Endothelial cell of umbilical vein (primary cell): ENCODE measurements around the gene UBE3D. TPM values are rescaled to one million over a fixed set of nuclear protein-coding genes. Genes with fewer than 3 reads are reported as not detected.

Experiments used
- BruUV-seq: library from RNA; stranded (reverse); fragments of 400-500 nt; replicated peaks from 2 replicates; lab custom pipeline; 2021; lab: Mats Ljungman, UMichigan
- CTCF ChIA-PET: fragments of 300-600, 350-600 bp; sonication (Branson Sonifier 250); formaldehyde crosslinking; loops from one replicate; lab custom pipeline; 2021; ENCODE audit warnings: antibody characterized with exemption, inconsistent platforms; lab: Charles Lee
- POLR2A ChIA-PET: fragments of 300-600, 350-600 bp; sonication (Branson Sonifier 250); formaldehyde crosslinking; loops from one replicate; lab custom pipeline; 2021; ENCODE audit warnings: antibody characterized with exemption, inconsistent platforms; lab: Charles Lee
- DNase-seq: peaks from one replicate; pipeline ENCODE4 v3.0.0-alpha.2; 2011; ENCODE audit warnings: low read depth, low spot score
- FAIRE-seq: peaks from 2 replicates; lab custom pipeline; 2011; peaks lifted over from hg19 to GRCh38; lab: Jason Lieb, UNC
- H2AFZ ChIP-seq: 2 replicates; pipeline ENCODE4 v1.6.0; 2012; ENCODE audit warnings: low read depth, low read length, control low read depth, inconsistent platforms
- H3K27ac ChIP-seq: 2 replicates; pipeline ENCODE4 v1.5.1; 2011; ENCODE audit warnings: low read depth, mild to moderate bottlenecking, control low read depth, low read length, moderate library complexity; ENCODE audit not compliant: insufficient read depth
- H3K27me3 ChIP-seq, 2 experiments: 2 replicates each; pipeline versions ENCODE4 v1.6.0 to v1.6.1; 2011; ENCODE audit warnings: low read length in 2 of 2, mixed read lengths in 1 of 2; ENCODE audit not compliant: control insufficient read depth in 2 of 2, insufficient read depth in 2 of 2
- H3K36me3 ChIP-seq, 2 experiments: 2 replicates in 1 of 2; 3 replicates in 1 of 2; pipeline ENCODE4 v1.5.1; 2011; ENCODE audit warnings: low read length in 2 of 2, mild to moderate bottlenecking in 1 of 2, moderate library complexity in 1 of 2; ENCODE audit not compliant: control insufficient read depth in 2 of 2, insufficient read depth in 2 of 2; ENCODE audit errors: extremely low read depth in 1 of 2
- H3K4me1 ChIP-seq: 3 replicates; pipeline ENCODE4 v1.5.1; 2011; ENCODE audit warnings: mild to moderate bottlenecking, low read length; ENCODE audit not compliant: control insufficient read depth, insufficient read depth; ENCODE audit errors: extremely low read depth
- H3K4me2 ChIP-seq: 2 replicates; pipeline ENCODE4 v1.6.1; 2011; ENCODE audit warnings: low read length, control low read depth, mixed read lengths; ENCODE audit not compliant: insufficient read depth
- H3K4me3 ChIP-seq, 3 experiments: fragments of 200-600 bp in 1 of 3; sonication (generic), shearing (Covaris generic) in 1 of 3; replicated peaks in 1 of 3; 2 replicates each; pipeline ENCODE4 v1.5.1; 2011 to 2016; ENCODE audit warnings: control low read depth in 3 of 3, low read length in 3 of 3, mild to moderate bottlenecking in 2 of 3, inconsistent platforms in 1 of 3, low read depth in 1 of 3, moderate library complexity in 1 of 3; ENCODE audit not compliant: insufficient read depth in 1 of 3
- H3K79me2 ChIP-seq: 2 replicates; pipeline ENCODE4 v1.6.0; 2012; ENCODE audit warnings: low read length, inconsistent platforms; ENCODE audit not compliant: control insufficient read depth, insufficient read depth
- H3K9ac ChIP-seq: replicated peaks from 2 replicates; pipeline ENCODE3; 2011; ENCODE audit warnings: low read length, control low read depth; ENCODE audit not compliant: insufficient read depth; ENCODE audit errors: extremely low read depth
- H3K9me1 ChIP-seq: replicated peaks from 3 replicates; pipeline ENCODE4 v1.6.0; 2011; ENCODE audit warnings: mild to moderate bottlenecking, low read length; ENCODE audit not compliant: control insufficient read depth, insufficient read depth; ENCODE audit errors: extremely low read depth
- H3K9me3 ChIP-seq: replicated peaks from 2 replicates; pipeline ENCODE4 v1.5.1; 2012; ENCODE audit warnings: low read length, inconsistent platforms; ENCODE audit not compliant: control insufficient read depth, insufficient read depth
- H4K20me1 ChIP-seq: replicated peaks from 2 replicates; pipeline ENCODE3; 2011; ENCODE audit warnings: mild to moderate bottlenecking, low read length; ENCODE audit not compliant: control insufficient read depth, insufficient read depth; ENCODE audit errors: extremely low read depth
- EZH2 ChIP-seq: IDR thresholded peaks from 2 replicates; pipeline ENCODE4 v1.6.1; 2012; ENCODE audit warnings: borderline replicate concordance, low read depth, mild to moderate bottlenecking, moderate library complexity, low read length, inconsistent platforms; ENCODE audit not compliant: severe bottlenecking
- FOS ChIP-seq: IDR thresholded peaks from 2 replicates; pipeline ENCODE4 v1.6.1; 2011; ENCODE audit warnings: mild to moderate bottlenecking, low read length, moderate library complexity, borderline replicate concordance; ENCODE audit not compliant: insufficient read depth
- GATA2 ChIP-seq: IDR thresholded peaks from 2 replicates; pipeline ENCODE4 v1.7.0; 2011; ENCODE audit warnings: low read depth, mild to moderate bottlenecking, moderate library complexity, mixed read lengths, low read length; ENCODE audit not compliant: insufficient read length, insufficient read depth
- JUN ChIP-seq: IDR thresholded peaks from 2 replicates; pipeline ENCODE4 v1.6.1; 2011; ENCODE audit warnings: borderline replicate concordance, low read depth; ENCODE audit not compliant: insufficient read length, insufficient read depth
- MAX ChIP-seq: IDR thresholded peaks from 2 replicates; pipeline ENCODE4 v1.6.1; 2011; ENCODE audit not compliant: insufficient read depth, insufficient read length
- MYC ChIP-seq: IDR thresholded peaks from one replicate; pipeline ENCODE4 v1.6.1; 2011; ENCODE audit warnings: mild to moderate bottlenecking, low read depth, low read length
- POLR2A ChIP-seq: IDR thresholded peaks from 2 replicates; pipeline ENCODE4 v1.6.1; 2012; ENCODE audit warnings: low read depth, mild to moderate bottlenecking, control low read depth, low read length
- POLR2AphosphoS5 ChIP-seq: IDR thresholded peaks from 2 replicates; pipeline ENCODE4 v1.6.1; 2012; ENCODE audit warnings: low read depth, mild to moderate bottlenecking, control low read depth, low read length, moderate library complexity; ENCODE audit not compliant: insufficient read depth
- dilution Hi-C: fragments of 300-500 bp; cut with MboI; formaldehyde crosslinking; loops from one replicate; pipeline ENCODE4 v1.15.0; 2019; ENCODE audit warnings: low sequenced_read_pairs; ENCODE audit not compliant: extremely low pct_ligation_motif_present
- intact Hi-C: fragments of 100-400 bp; cut with micrococcal nuclease; formaldehyde crosslinking; loops from one replicate; pipeline ENCODE4 v1.10.0; 2022
- polyA plus RNA-seq, 4 experiments: library from polyadenylated mRNA; depleted of rRNA in 3 of 4; stranded (reverse) in 3 of 4; unstranded in 1 of 4; fragments of >200 nt; gene quantifications; 2 replicates each; pipeline versions ENCODE4 v1.2.1 to v1.2.3, GENCODE V29; 2011 to 2012; ENCODE audit warnings: missing spikeins in 1 of 4
- total RNA-seq: library from RNA; stranded (reverse); gene quantifications from 2 replicates; pipeline ENCODE4 v1.2.3, GENCODE V29; 2021
- TF ChIP-seq, protein P1 (sequence below), 2 donors: IDR thresholded peaks; 1 replicate in 1 of 2; 2 replicates in 1 of 2; pipeline ENCODE4 v1.5.1; 2011; ENCODE audit warnings: low read length in 2 of 2, mild to moderate bottlenecking in 2 of 2, moderate library complexity in 2 of 2, control low read depth in 1 of 2, inconsistent platforms in 1 of 2, low read depth in 1 of 2; ENCODE audit not compliant: insufficient read depth in 1 of 2; ENCODE audit errors: extremely low read depth in 1 of 2

Gene UBE3D
- total and polyA plus RNA-seq, 2 donors (not counting 3 experiments of a cell fraction or from before 2014, with no cell fraction given) = 1.9 to 6.2 TPM

GRCh38 chr6:82957868-82958245 lies 107.8 kb downstream of the UBE3D start:
- Histone ChIP-seq H3K9me1 (no peaks in the 10 kb centered on the region), H3K9ac (no peak overlapping the region), H3K4me3 (no peak overlapping the region), H2AFZ (no peak overlapping the region), H3K4me2 (no peak overlapping the region), H3K4me1 (no peaks in the 10 kb centered on the region), H3K36me3 (peaks cover 0 to 2% of the 10 kb centered on the region in 2 experiments), H3K79me2 (no peaks in the 10 kb centered on the region), H3K27me3 (no peaks in the 10 kb centered on the region), H3K9me3 (no peaks in the 10 kb centered on the region), H3K27ac (no peak overlapping the region), H4K20me1 (no peaks in the 10 kb centered on the region)
- dilution Hi-C loops = no loop called here
- BruUV-seq = no TSS peak
- FAIRE-seq = no peak
- ChIA-PET CTCF (no interaction called here), POLR2A (no interaction called here)
- TF ChIP-seq EZH2 = no peak
- no peak for TF ChIP-seq POLR2AphosphoS5
- TF ChIP-seq POLR2A = no peak
- TF ChIP-seq MYC = no peak
- TF ChIP-seq FOS = no peak
- no peak for TF ChIP-seq GATA2
- TF ChIP-seq, protein P1, sequence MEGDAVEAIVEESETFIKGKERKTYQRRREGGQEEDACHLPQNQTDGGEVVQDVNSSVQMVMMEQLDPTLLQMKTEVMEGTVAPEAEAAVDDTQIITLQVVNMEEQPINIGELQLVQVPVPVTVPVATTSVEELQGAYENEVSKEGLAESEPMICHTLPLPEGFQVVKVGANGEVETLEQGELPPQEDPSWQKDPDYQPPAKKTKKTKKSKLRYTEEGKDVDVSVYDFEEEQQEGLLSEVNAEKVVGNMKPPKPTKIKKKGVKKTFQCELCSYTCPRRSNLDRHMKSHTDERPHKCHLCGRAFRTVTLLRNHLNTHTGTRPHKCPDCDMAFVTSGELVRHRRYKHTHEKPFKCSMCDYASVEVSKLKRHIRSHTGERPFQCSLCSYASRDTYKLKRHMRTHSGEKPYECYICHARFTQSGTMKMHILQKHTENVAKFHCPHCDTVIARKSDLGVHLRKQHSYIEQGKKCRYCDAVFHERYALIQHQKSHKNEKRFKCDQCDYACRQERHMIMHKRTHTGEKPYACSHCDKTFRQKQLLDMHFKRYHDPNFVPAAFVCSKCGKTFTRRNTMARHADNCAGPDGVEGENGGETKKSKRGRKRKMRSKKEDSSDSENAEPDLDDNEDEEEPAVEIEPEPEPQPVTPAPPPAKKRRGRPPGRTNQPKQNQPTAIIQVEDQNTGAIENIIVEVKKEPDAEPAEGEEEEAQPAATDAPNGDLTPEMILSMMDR (IDR thresholded peaks at IDR 0.05; ENCODE audit: extremely low read depth in 1 of 2, insufficient read depth in 1 of 2, low read depth in 1 of 2, low read length in 2 of 2) = no peak
- TF ChIP-seq MAX = no peak
- no peak for TF ChIP-seq JUN
- intact Hi-C loops = no loop called here
- no peak for DNase-seq
